Measurements from ENCODE around the gene TMEM109. TPM values are rescaled to one million over a fixed set of nuclear protein-coding genes. Genes with fewer than 3 reads are reported as not detected.

The TMEM109 gene
- total and polyA plus RNA-seq, 2 of the 13 experiments (the other 11 are each of a cell fraction or from before 2014, with no cell fraction given) = 7.7 to 18.0 TPM

DNA sequence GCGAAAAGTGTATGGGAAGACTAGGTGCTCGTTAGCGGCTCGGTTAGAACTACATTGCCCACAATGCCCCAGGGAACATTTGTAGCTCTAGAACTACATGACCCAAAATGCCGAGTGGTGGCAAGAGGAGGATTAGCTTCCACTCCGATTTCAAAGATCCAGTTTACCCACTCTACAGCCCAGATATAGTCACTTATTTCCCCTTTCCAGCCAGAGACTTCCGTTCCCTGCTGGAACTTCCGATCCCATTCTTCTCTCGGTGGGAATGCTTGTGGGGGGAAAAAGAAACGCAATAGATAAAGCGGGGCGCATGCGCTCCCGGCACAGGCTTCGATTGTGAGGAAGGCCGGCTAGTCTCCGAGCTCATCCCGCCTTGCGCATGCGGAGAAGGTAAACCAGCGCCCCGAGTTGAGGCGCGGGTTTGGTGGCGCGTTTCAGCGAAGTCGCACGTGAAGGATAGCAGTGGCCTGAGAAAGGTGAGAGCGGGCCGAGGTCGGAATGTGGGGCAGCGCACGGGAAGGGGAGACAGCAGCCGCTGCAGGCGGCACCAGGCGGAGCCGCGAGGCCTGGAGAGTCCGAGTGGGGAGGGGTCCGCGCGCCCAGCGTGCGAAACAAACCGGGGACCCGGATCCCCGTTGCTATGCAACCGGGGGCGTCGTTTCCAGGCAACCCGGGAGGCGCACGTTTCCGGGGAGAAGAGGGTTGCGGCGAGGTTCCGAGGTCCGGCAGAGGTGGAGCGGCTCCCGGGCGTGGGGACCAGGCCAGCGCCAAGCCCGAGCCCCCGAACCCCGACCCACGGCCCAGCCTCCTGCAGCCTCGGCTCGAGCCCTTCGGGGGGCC, at the start of gene TMEM109 (continued):
- TF ChIP-seq GMEB1 (CRISPR knock-in tag; IDR thresholded peaks at IDR 0.05; ENCODE audit: borderline replicate concordance) = 0 out of 2 replicates have a peak, but pooled peaks have one; percentile 48
- TF ChIP-seq PAF1 (CRISPR knock-in tag; IDR thresholded peaks at IDR 0.05) = no peak
- TF ChIP-seq ZNF83 (CRISPR knock-in tag; IDR thresholded peaks at IDR 0.05; ENCODE audit: borderline replicate concordance) = no peak
- TF ChIP-seq ZFP82 (CRISPR knock-in tag; IDR thresholded peaks at IDR 0.05; ENCODE audit: borderline replicate concordance) = no peak
- no peak for TF ChIP-seq CHCHD3 (CRISPR knock-in tag; IDR thresholded peaks at IDR 0.05)
- no peak for TF ChIP-seq NFE2 (CRISPR knock-in tag; IDR thresholded peaks at IDR 0.05)
- peak; percentile 73; the same call in 1 of the 2 replicates for TF ChIP-seq ZNF891 (CRISPR knock-in tag; IDR thresholded peaks at IDR 0.05)
- TF ChIP-seq CBX1 (IDR thresholded peaks at IDR 0.05; ENCODE audit: low read depth) = no peak
- no peak for TF ChIP-seq KLF13 (CRISPR knock-in tag; IDR thresholded peaks at IDR 0.05)
- TF ChIP-seq KLF9 (CRISPR knock-in tag; IDR thresholded peaks at IDR 0.05; ENCODE audit: low read depth) = no peak

GRCh38 chr11:60864856-60865513, 49.0 kb upstream of the TMEM109 start:
- intact Hi-C loops (cut with micrococcal nuclease; ENCODE audit: unreplicated experiment) (no loop called here), in situ Hi-C loops (cut with HindIII; ENCODE audit: extremely low pct_ligation_motif_present, low pct_unique_long_range_greater_than_20kb) (no loop called here)
- no TSS peak for BruUV-seq (replicated peaks)
- no peak for FAIRE-seq
- no peaks in the 10 kb centered on the region for H3K36me3 ChIP-seq (replicated peaks in 1 of 2; ENCODE audit: control insufficient read depth in 1 of 2, insufficient read depth in 2 of 2, low read length in 2 of 2)
- peaks cover 21% of the 10 kb centered on the region for H3K4me1 ChIP-seq (ENCODE audit: insufficient read depth, low read length)
- no peaks in the 10 kb centered on the region for H4K20me1 ChIP-seq (ENCODE audit: insufficient read depth, low read length)
- DNase-seq (ENCODE audit: low spot score) = no peak
- peaks cover 0 to 14% of the 10 kb centered on the region in 2 experiments; a peak in 2 of 5 replicates for H3K27me3 ChIP-seq (ENCODE audit: control insufficient read depth in 1 of 2, insufficient read depth in 2 of 2, low read length in 2 of 2)
- H3K4me2 ChIP-seq (ENCODE audit: low read depth, low read length) = no peak overlapping the region
- no peaks in the 10 kb centered on the region for H3K79me2 ChIP-seq (ENCODE audit: insufficient read depth, low read length)
- ChIA-PET POLR2A (no interaction called here), CTCF (ENCODE audit: low intra/inter-chr PET ratio, low total read pairs) (no interaction called here)
- H3K9ac ChIP-seq (ENCODE audit: insufficient read depth, low read depth, low read length) = no peak overlapping the region
- H3K9me3 ChIP-seq (ENCODE audit: low read length) = no peaks in the 10 kb centered on the region
- H3K27ac ChIP-seq (ENCODE audit: extremely low read length, insufficient read depth, low read length) = no peak overlapping the region
- 44% methylated on average over 7 of the region's 7 CpGs for WGBS (ENCODE audit: low lambda C conversion rate)
- no peak overlapping the region for H2AFZ ChIP-seq (ENCODE audit: low read length)
- no peak overlapping the region for H3K4me3 ChIP-seq (replicated peaks in 1 of 3; ENCODE audit: insufficient read depth in 1 of 3, low read depth in 2 of 3, low read length in 3 of 3)
- ATAC-seq = no peak
- TF ChIP-seq ZNF672 (CRISPR knock-in tag; IDR thresholded peaks at IDR 0.05) = no peak
- TF ChIP-seq ZNF510 (CRISPR knock-in tag; IDR thresholded peaks at IDR 0.05; ENCODE audit: low read depth) = no peak
- TF ChIP-seq ZNF30 (CRISPR knock-in tag; IDR thresholded peaks at IDR 0.05) = no peak
